ENCODE results near the gene SASH1. TPM values are rescaled to one million over a fixed set of nuclear protein-coding genes. Genes with fewer than 3 reads are reported as not detected.
A peak's percentile ranks its signal among the peaks of the same experiment; 100 is the strongest.
"Not testable (repeated sequence)": the region's sequence is repeated elsewhere in the genome, so short reads cannot be mapped to it uniquely, and the experiment has no call there.

SASH1 gene
- total RNA-seq, 1 donor, result 71.7 TPM

DNA sequence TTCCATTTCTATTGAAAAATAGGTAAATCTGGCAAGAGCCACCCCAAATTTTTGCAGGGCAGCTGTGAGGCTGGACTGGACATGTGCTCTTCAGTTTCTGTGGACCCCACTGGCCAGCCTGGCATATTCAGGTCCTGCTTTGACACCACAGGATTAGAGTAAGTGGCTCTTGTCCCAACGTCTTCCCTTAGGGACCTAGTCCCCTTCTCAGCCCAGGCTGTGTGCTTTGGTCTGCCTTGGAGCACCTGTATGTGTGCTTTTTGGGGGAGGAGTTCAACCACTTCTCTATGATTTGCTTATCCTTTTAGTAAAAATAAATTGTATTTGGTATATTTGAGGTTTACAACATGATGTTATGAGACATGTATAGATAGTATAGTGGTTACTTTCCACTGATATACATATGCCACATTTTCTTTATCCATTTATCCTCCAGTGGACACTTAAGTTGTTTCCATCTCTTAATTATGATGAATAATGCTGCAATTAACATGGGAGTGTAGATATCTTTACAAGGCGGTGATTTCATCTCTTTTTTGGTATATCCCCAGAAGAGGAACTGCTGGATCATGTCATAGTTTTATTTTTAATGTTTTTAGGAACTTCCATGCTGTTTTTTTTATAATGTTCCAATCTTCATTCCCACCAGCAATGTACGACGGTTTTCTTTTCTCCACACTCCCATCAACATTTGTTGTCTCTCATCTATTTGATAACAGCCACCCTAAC, 236.4 kb downstream of the SASH1 start:
- Histone ChIP-seq H3K4me2 (ENCODE audit: insufficient read depth, low read length) (no peak overlapping the region), H3K4me3 (ENCODE audit: insufficient read depth, low read length) (no peak overlapping the region), H3K36me3 (ENCODE audit: insufficient read depth, low read length) (no peaks in the 10 kb centered on the region), H3K27ac (ENCODE audit: low read depth, low read length) (no peak overlapping the region), H3K4me1 (ENCODE audit: insufficient read depth, low read length) (no peaks in the 10 kb centered on the region), H3K79me2 (ENCODE audit: insufficient read depth, low read length) (no peaks in the 10 kb centered on the region), H3K27me3 (ENCODE audit: insufficient read depth, low read length) (no peaks in the 10 kb centered on the region), H3K9me3 (ENCODE audit: low read depth, low read length) (no peaks in the 10 kb centered on the region), H2AFZ (ENCODE audit: low read length) (no peak overlapping the region), H4K20me1 (ENCODE audit: insufficient read depth, low read length) (no peaks in the 10 kb centered on the region)
- TF ChIP-seq, protein P1, sequence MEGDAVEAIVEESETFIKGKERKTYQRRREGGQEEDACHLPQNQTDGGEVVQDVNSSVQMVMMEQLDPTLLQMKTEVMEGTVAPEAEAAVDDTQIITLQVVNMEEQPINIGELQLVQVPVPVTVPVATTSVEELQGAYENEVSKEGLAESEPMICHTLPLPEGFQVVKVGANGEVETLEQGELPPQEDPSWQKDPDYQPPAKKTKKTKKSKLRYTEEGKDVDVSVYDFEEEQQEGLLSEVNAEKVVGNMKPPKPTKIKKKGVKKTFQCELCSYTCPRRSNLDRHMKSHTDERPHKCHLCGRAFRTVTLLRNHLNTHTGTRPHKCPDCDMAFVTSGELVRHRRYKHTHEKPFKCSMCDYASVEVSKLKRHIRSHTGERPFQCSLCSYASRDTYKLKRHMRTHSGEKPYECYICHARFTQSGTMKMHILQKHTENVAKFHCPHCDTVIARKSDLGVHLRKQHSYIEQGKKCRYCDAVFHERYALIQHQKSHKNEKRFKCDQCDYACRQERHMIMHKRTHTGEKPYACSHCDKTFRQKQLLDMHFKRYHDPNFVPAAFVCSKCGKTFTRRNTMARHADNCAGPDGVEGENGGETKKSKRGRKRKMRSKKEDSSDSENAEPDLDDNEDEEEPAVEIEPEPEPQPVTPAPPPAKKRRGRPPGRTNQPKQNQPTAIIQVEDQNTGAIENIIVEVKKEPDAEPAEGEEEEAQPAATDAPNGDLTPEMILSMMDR (IDR thresholded peaks at IDR 0.05; ENCODE audit: extremely low read depth, low read depth, low read length), result no peak
- no peak for DNase-seq (ENCODE audit: insufficient read length, low spot score, missing footprints)

DNA sequence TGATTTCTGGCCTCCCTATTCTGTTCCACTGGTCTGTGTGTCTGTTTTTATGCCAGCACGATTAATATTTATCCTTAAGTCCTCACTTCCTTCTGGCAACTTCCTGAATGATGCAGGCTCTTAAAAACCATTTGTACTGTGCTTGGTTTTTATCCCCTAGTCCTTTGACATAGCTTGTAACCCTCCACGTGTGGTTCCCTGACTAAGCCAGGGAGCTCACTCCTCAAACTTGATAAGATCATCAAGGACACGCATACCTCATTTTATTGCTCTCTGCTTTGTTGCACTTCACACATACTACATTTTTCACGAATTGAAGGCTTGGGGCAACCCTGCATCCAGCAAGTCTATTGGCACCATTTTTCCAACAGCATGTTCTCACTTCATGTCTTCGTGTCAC, 237.8 kb downstream of the SASH1 start:
- H3K4me3 ChIP-seq (ENCODE audit: insufficient read depth, low read length), result no peak overlapping the region
- TF ChIP-seq, protein P1 (IDR thresholded peaks at IDR 0.05; ENCODE audit: extremely low read depth, low read depth, low read length), result no peak
- no peaks in the 10 kb centered on the region for H3K79me2 ChIP-seq (ENCODE audit: insufficient read depth, low read length)
- DNase-seq (ENCODE audit: insufficient read length, low spot score, missing footprints), result no peak
- H3K27ac ChIP-seq (ENCODE audit: low read depth, low read length), result no peak overlapping the region
- H4K20me1 ChIP-seq (ENCODE audit: insufficient read depth, low read length), result no peaks in the 10 kb centered on the region
- peak overlapping the region; percentile 49 for H2AFZ ChIP-seq (ENCODE audit: low read length)
- H3K4me1 ChIP-seq (ENCODE audit: insufficient read depth, low read length), result no peaks in the 10 kb centered on the region
- H3K9me3 ChIP-seq (ENCODE audit: low read depth, low read length), result no peaks in the 10 kb centered on the region
- no peaks in the 10 kb centered on the region for H3K36me3 ChIP-seq (ENCODE audit: insufficient read depth, low read length)
- H3K27me3 ChIP-seq (ENCODE audit: insufficient read depth, low read length), result no peaks in the 10 kb centered on the region
- H3K4me2 ChIP-seq (ENCODE audit: insufficient read depth, low read length), result no peak overlapping the region

- TF ChIP-seq, protein P1 (IDR thresholded peaks at IDR 0.05; ENCODE audit: extremely low read depth, low read depth, low read length), result no peak
- H3K4me3 ChIP-seq (ENCODE audit: insufficient read depth, low read length), result no peak overlapping the region
- no peaks in the 10 kb centered on the region for H3K9me3 ChIP-seq (ENCODE audit: low read depth, low read length)
- H3K36me3 ChIP-seq (ENCODE audit: insufficient read depth, low read length), result no peaks in the 10 kb centered on the region
- no peaks in the 10 kb centered on the region for H3K4me1 ChIP-seq (ENCODE audit: insufficient read depth, low read length)
- no peaks in the 10 kb centered on the region for H4K20me1 ChIP-seq (ENCODE audit: insufficient read depth, low read length)
- DNase-seq (ENCODE audit: insufficient read length, low spot score, missing footprints), result no peak
- no peaks in the 10 kb centered on the region for H3K27me3 ChIP-seq (ENCODE audit: insufficient read depth, low read length)
- H3K4me2 ChIP-seq (ENCODE audit: insufficient read depth, low read length), result no peak overlapping the region
- H2AFZ ChIP-seq (ENCODE audit: low read length), result no peak overlapping the region
- no peak overlapping the region for H3K27ac ChIP-seq (ENCODE audit: low read depth, low read length)
- no peaks in the 10 kb centered on the region for H3K79me2 ChIP-seq (ENCODE audit: insufficient read depth, low read length)
Measured at GRCh38 chr6:148583631-148584030, 241.0 kb downstream of the SASH1 start.

GRCh38 chr6:148585641-148586040, 243.0 kb downstream of the SASH1 start:
- not testable (repeated sequence) for H3K27ac ChIP-seq (ENCODE audit: low read depth, low read length); H3K36me3 ChIP-seq (ENCODE audit: insufficient read depth, low read length); DNase-seq (ENCODE audit: insufficient read length, low spot score, missing footprints); H3K4me1 ChIP-seq (ENCODE audit: insufficient read depth, low read length); H2AFZ ChIP-seq (ENCODE audit: low read length); H3K9me3 ChIP-seq (ENCODE audit: low read depth, low read length); H3K4me3 ChIP-seq (ENCODE audit: insufficient read depth, low read length); H3K27me3 ChIP-seq (ENCODE audit: insufficient read depth, low read length); H3K79me2 ChIP-seq (ENCODE audit: insufficient read depth, low read length); H3K4me2 ChIP-seq (ENCODE audit: insufficient read depth, low read length); H4K20me1 ChIP-seq (ENCODE audit: insufficient read depth, low read length)

All from osteoblast (primary cell).